Gastrocnemius medialis (tissue), 4 donors: Measurements from ENCODE around the gene SLC24A3.

Experiments used
- CTCF ChIP-seq, 5 experiments: fragments of 450-650 bp in 3 of 5; fragments of 200-600 bp in 2 of 5; sonication (generic) in 2 of 5; IDR thresholded peaks in 4 of 5; conservative IDR thresholded peaks in 1 of 5; 1 replicate in 4 of 5; 2 replicates in 1 of 5; pipeline ENCODE4 v1.5.1; 2016 to 2019; ENCODE audit warnings: antibody characterized with exemption in 5 of 5, mild to moderate bottlenecking in 3 of 5, moderate library complexity in 3 of 5
- POLR2A ChIP-seq, 2 donors: fragments of 450-650 bp; IDR thresholded peaks; one replicate each; pipeline ENCODE4 v1.6.1; 2017; ENCODE audit warnings: antibody characterized with exemption in 2 of 2, mild to moderate bottlenecking in 2 of 2, moderate library complexity in 2 of 2

DNA sequence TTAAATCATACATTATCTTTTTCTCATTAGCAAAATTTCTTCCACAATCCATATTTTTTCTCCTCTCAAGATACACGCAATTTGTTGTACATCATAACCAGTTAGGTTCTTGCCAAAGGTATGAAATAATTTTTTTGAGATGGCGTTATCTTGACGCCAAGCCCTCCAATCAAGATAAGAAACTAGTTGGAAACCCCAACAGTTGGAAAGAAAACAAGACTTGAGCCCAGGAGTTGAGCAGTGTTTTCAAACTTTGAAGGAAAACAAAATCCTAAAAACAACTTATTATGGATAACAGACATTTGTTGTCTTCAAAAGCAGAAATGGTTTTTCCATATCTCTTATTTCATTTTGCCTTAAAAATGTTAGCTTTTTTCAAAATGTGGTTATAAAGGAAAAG, 184.8 kb downstream of the SLC24A3 start:
- TF ChIP-seq CTCF (IDR thresholded peaks at IDR 0.05 in 4 of 5, conservative IDR thresholded peaks at IDR 0.05 in 1 of 5) (no peak), POLR2A (IDR thresholded peaks at IDR 0.05) (no peak)
